Measurements from ENCODE around the gene ESX1.
"Not testable (repeated sequence)": the region's sequence is repeated elsewhere in the genome, so short reads cannot be mapped to it uniquely, and the experiment has no call there.

Gene ESX1

GRCh38 chrX:104254442-104255115, at the start of gene ESX1:
Gene ESX1 (minus strand): TSS chrX:104254933. CDS start chrX:104254849, 84 bp downstream.
- no peak for DNase-seq

- no peak for DNase-seq
Measured at GRCh38 chrX:104295636-104296035, 40.9 kb upstream of the ESX1 start.

GRCh38 chrX:104288961-104289360, 34.2 kb upstream of the ESX1 start:
- DNase-seq: no peak

- DNase-seq: no peak
Measured at GRCh38 chrX:104288269-104288668, 33.5 kb upstream of the ESX1 start.

- no peak for DNase-seq
Measured at GRCh38 chrX:104285201-104285600, 30.5 kb upstream of the ESX1 start.

GRCh38 chrX:104284507-104284906, 29.8 kb upstream of the ESX1 start:
- no peak for DNase-seq

- DNase-seq: no peak
Measured at GRCh38 chrX:104282166-104282725, 27.5 kb upstream of the ESX1 start.

GRCh38 chrX:104281564-104281963, 26.8 kb upstream of the ESX1 start:
- DNase-seq: no peak

GRCh38 chrX:104280609-104281008, 25.9 kb upstream of the ESX1 start:
- no peak for DNase-seq

- peak; percentile 35 for DNase-seq
Measured at GRCh38 chrX:104270916-104271512, 16.3 kb upstream of the ESX1 start.

- no peak for DNase-seq
Measured at GRCh38 chrX:104270212-104270611, 15.5 kb upstream of the ESX1 start.

GRCh38 chrX:104255465-104255864, 732 bp upstream of the ESX1 start:
- DNase-seq: no peak

- DNase-seq: no peak
Measured at GRCh38 chrX:104253567-104254441, 929 bp downstream of the ESX1 start.

GRCh38 chrX:104250470-104250869, 4.3 kb downstream of the ESX1 start:
- no peak for DNase-seq

GRCh38 chrX:104230060-104230459, 24.7 kb downstream of the ESX1 start:
- DNase-seq: not testable (repeated sequence)

- DNase-seq: no peak
Measured at GRCh38 chrX:104211187-104211586, 43.5 kb downstream of the ESX1 start.

GRCh38 chrX:104205548-104205947, 49.2 kb downstream of the ESX1 start:
- DNase-seq: no peak
